HG02763 (cell line): Measurements from ENCODE around the gene ZSCAN4.

Source experiments
- ATAC-seq: cut with Tn5 transposase; IDR thresholded peaks from one replicate; pipeline ENCODE4 v1.9.1; 2021; ENCODE audit warnings: mild to moderate bottlenecking, moderate library complexity; ENCODE audit not compliant: unreplicated experiment

The ZSCAN4 gene

DNA sequence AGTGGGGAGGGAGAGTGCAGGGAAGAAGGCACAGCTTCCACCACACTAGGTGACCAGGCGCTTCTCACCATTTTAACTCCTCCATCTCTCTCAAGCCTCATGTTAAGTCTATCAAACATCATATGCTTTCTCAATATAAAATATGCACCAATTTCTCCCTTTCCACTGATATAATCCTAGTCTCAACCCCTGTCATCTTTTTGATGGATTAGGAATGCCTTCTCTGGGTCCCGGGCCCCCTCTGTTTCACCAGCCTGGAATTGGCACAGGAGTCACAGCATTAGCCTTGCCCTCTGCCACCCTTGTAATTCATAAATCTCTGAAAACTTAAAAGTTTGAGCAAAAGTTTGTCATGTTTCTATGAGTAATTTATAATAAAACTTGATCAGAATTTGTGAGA is at the start of gene ZSCAN4:
Gene ZSCAN4 (plus strand): TSS at position 301 of the 400 bp plus-strand sequence. CDS start 7,211 bp downstream, outside the sequence.
- ATAC-seq, result no peak

GRCh38 chr19:57620673-57621348 is 47.9 kb upstream of the ZSCAN4 start:
- no peak for ATAC-seq

DNA sequence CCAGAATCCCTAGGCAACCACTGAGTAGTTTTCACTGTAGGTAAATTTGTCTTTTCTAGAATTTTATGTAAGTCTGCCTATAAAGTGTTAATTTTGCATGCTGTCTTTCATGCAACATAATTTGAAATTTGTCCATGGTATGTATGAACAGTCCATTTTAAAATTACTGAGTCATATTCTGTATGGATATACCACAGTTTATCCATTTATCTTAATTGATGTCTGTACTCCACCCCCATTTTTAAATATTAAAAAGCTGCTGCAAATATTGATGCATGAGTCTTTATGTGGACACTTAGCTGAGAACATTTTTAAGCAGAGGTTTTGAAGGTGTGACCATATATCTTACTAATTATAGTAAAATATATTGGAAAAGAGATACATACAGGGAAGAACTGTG is 45.6 kb upstream of the ZSCAN4 start:
- no peak for ATAC-seq

DNA sequence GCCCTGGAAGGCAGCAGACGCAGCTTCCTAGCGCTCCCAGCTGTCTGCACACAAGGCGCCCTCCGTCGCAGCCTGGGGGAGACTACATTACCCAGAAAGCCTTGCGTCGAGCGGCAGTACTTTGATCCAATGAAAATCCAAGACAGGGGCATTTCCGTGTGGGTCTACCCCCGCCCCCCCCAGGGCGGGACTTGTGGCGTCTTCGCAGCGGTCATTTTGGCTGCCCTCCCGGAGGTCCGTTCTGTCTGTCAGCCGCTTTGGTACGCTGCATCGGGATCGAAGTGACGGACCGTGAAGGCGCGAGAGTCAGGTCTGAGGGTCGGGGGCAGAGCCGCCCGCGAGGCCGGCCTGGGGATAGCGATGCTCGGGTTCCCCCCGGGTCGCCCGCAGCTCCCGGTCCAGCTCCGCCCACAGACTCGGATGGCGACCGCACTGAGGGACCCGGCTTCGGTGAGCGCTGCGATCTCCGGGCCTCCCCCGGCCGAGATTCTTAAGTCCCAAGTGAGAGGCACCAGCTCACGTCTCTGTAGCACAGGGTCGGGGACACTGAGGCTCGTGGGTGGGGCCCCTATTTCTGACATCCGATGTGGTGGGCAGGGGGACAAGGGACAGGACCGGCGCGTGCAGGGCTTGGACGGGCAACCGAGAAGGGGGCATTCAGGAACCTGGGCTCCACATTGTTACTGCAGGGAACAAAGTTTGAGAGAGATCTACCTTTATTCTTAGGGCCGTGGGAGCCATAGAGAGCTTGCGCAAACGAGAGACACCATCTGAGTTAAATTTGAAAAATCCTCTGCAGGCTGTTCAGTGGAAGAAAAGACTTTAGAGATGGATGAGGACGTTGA is 35.5 kb upstream of the ZSCAN4 start, which contains the start of gene ZNF211:
Gene ZNF211 (plus strand): TSS at position 182 of the 845 bp plus-strand sequence. CDS start 179 bp downstream, at position 361.
- peak; percentile 95 for ATAC-seq

- no peak for ATAC-seq
Observed at GRCh38 chr19:57633832-57634131, 35.0 kb upstream of the ZSCAN4 start.

GRCh38 chr19:57637379-57637778 is 31.4 kb upstream of the ZSCAN4 start:
- no peak for ATAC-seq

- ATAC-seq, result no peak
Observed at GRCh38 chr19:57641715-57642234, 27.0 kb upstream of the ZSCAN4 start.

GRCh38 chr19:57642396-57643046 is 26.2 kb upstream of the ZSCAN4 start:
- no peak for ATAC-seq

DNA sequence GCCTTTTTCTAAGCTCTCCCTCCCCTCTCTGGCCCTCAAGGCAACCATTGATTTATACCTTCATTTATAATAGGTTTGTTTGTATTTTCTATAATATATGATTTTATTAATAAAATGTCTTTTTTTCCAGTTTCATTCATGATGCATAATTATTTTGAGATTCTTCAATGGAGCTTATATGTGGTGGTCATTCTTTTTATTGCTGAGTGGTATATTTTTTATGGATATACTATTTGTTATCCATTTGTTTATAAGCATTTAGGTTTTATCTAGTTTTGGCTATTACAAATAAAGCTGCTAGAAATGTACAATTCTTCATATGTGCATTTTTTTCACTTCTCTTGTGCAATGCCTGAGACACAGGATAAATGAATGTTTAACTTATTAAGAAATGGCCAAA is 25.0 kb upstream of the ZSCAN4 start:
- no peak for ATAC-seq

DNA sequence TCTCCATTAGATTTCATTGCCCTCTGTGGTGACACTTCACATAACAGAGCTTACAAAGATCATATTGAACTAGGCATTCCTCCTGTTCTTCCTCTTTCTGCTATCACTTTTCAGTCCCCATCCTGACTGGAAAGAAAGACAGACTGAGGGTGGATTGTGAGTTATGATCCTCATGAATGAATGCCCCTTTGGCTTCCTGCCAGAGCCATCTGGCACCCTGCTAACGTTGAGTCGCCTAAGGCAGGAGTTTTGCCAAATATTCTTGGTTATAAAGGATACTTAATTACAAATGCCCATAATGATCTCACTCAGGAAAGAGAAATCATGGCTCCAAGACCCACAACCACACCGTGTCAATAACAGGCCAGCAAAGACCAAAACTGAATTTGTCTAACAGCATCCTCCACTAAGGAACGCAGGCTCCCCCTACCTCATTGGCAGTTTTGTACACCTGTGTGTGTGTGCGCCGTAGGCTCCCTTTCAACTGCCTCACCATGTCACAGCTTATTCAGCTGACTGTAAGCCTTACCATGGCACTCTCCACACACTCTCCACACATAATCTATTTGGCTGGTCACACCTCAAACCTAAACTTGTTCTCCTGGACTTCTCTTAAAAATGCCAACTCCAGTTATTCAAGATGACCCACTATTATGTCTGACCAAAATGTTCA is 20.3 kb upstream of the ZSCAN4 start:
- ATAC-seq, result no peak

DNA sequence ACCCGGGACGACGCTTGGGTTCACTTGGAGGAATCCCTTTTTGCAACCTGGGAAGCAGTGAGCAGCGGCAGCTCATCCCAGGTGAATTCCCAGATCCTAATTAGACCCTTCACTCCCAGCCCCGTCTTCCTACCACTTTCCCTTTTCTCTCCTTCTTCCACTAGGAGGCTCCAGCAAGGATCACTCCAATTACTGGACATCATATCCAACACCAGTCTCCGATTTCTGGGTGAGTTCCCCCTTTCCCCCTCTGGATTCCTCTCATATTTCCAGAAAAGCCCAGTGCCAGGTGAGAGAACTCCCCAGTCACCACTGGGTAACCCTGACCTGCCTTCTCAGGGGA is 17.1 kb upstream of the ZSCAN4 start:
- no peak for ATAC-seq

DNA sequence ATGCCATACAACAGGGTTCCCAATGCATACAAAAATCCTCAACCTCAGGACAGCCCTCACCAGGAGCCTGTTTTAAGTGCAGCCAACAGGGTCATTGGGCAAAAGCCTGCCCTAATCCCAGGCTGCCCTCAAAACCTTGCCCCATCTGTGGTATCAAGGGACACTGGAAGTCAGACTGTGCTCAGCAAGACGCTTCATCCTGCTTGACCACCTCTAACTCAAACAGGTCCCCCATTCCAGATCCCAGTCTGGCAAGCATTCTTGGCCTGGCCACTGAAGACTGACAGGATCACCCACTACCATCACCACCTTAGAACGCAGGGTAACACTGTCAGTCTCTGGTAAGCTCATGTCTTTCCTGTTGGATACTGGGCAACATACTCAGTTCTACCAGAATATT is 15.0 kb upstream of the ZSCAN4 start:
- ATAC-seq, result no peak

- no peak for ATAC-seq
Observed at GRCh38 chr19:57655443-57655842, 13.3 kb upstream of the ZSCAN4 start.

DNA sequence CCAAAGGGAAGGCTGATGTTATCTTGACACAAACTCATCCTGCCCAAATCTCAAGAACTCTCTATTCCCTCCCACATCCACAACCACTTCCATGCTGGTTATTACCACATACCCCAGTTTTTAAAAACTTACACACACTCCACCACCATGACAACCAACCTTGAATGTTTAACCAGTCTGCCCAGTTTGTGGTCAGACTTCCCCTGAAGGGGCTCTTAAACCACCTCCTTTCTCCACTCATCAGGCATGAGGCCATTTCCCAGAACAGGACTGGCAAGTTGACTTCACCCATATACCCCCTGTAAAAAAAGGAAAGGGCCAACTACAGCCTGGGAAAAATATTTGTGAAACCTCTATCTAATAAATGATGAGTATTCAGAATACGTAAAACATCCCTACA is 12.4 kb upstream of the ZSCAN4 start:
- no peak for ATAC-seq

- ATAC-seq, result no peak
Observed at GRCh38 chr19:57664269-57665127, 4.2 kb upstream of the ZSCAN4 start.

DNA sequence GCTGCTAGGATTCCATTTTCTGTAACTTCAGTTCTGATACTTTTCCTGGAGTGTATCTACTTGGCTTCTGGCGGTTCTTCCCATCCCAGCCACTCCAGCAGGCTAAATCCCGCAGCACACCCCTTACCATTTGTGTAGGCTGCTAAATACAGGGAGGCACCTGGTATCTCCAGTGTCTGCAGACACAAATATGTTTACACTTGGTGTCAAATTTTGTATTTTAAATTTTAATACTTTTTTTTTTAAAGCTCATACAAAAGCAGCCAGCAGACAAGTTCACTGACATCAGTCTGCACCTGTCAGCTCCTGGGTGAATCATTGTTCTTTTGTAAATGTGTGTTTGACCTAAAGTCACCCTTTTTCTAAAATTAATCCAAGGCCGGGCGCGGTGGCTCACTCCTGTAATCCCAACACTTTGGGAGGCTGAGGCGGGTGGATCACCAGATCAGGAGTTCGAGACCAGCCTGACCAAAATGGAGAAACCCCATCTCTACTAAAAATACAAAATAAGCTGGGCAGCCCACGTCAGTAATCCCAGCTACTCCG is 3.4 kb upstream of the ZSCAN4 start:
- ATAC-seq, result no peak

GRCh38 chr19:57667228-57667627 is 1.5 kb upstream of the ZSCAN4 start:
- no peak for ATAC-seq

DNA sequence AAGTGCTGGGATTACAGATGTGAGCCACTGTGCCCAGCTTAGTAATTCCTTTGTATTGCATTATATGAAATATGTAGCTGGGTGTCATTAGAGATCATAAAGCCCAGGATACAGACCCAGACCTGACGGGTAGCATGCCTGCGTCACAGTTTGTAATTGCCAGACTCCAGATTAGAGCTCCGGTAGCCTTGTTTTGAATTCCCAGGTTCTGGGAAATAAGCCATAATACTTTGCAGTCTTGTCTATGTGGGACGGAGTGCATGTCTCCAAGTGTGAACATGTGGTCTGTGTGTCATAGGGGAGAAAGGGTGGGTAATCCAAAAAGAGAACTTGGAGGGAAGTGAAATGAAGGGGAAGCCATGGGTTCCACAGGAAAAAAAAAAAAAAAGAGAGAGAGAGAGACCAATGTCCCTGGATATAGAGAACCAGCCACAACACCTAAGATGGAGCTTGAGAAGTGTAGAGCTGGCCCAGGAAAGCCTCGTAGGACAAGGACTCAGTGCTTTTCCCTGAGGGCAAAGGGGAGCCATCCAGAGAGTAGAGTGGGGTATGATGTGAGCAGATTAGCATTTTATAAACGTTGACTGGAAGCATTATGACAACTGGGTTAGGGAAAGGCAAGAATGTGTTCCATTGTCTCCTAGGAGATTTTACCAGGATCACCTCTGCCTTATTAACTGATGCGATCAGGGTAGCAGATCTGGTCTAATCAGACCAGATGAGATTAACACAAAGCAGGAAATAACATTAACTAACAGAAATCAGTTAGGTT is 2.6 kb downstream of the ZSCAN4 start:
- ATAC-seq, result no peak

DNA sequence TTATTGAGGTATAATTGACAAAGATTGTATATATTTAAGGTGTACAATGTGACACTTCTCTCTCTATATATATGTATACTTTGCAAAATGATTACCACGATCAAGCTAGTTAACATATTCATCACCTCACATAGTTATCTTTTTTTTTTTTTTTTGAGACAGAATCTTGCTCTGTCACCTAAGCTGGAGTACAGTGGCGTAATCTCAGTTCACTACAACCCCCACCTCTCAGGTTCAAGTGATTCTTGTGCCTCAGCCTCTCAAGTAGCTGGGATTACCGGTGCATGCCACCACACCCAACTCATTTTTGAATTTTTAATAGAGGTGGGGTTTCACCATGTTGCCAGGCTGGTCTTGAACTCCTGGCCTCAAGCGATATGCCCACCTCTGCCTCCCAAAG is 3.7 kb downstream of the ZSCAN4 start:
- no peak for ATAC-seq
